GM21423 (cell line): ENCODE results near the gene HBQ1.
"Not testable (repeated sequence)": the region's sequence is repeated elsewhere in the genome, so short reads cannot be mapped to it uniquely, and the experiment has no call there.

ENCODE experiments used
- ATAC-seq: cut with Tn5 transposase; IDR thresholded peaks from one replicate; pipeline ENCODE4 v1.9.1; 2021; ENCODE audit warnings: mild to moderate bottlenecking, moderate library complexity; ENCODE audit not compliant: unreplicated experiment

Gene HBQ1

DNA sequence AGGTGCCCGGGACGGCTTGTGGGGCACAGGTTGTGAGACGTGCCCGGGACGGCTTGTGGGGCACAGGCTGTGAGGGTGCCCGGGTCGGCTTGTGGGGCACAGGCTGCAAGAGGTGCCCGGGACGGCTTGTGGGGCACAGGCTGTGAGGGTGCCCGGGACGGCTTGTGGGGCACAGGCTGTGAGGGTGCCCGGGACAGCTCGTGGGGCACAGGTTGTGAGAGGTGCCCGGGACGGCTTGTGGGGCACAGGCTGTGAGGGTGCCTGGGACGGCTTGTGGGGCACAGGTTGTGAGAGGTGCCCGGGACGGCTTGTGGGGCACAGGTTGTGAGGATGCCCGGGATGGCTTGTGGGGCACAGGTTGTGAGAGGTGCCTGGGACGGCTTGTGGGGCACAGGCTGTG lies 20.0 kb upstream of the HBQ1 start:
- ATAC-seq: not testable (repeated sequence)

DNA sequence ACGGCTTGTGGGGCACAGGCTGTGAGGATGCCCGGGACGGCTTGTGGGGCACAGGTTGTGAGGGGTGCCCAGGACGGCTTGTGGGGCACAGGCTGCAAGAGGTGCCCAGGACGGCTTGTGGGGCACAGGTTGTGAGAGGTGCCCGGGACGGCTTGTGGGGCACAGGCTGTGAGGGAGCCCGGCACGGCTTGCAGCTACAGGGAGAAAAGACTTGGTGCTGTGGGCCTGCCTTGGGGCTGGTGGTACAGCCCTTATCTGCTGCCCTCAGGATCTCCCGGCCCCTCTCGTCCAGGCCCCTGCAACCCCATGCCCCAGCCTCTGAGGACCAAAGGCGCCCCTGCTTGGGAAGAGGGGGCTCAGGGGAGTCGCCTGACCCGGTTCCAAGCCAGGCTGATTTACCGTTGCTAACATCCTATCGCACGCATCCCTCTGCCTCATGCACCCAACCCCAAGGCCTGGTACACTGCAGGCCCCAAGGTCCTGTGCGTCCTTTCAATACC lies 19.5 kb upstream of the HBQ1 start:
- ATAC-seq: no peak

DNA sequence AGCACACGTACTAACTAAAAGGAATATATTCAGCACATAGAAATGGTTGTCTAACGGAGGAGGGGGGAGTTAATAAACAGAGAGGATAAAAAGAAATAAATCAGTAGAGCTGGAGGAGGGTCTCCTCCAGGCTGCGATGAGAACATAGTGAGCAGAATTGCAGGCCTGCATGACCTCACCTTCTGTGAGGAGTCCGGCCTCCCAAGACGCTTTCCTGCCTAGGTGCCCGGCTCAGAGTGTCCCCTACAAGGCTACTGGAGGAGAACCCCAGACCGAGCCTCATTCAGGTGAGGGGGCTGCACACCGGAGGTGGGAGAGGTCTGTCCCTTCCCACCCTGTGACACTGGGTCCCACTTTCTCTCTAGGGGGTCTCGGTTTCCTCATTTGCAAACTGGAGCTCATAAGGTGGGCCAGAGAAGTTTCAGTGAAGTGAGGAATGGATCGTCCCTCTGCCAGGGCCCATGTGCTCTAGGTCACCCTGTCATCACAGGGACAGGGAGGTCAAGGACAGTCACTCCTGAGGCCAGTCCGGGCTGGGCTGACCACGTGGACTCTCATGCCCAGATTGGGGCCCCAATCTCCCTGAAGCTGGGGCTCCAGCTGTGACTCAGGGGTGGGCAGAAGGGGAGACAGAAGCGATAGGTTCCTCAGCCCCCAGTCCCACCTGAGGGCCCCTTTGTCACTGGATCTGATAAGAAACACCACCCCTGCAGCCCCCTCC lies 17.8 kb upstream of the HBQ1 start:
- no peak for ATAC-seq

DNA sequence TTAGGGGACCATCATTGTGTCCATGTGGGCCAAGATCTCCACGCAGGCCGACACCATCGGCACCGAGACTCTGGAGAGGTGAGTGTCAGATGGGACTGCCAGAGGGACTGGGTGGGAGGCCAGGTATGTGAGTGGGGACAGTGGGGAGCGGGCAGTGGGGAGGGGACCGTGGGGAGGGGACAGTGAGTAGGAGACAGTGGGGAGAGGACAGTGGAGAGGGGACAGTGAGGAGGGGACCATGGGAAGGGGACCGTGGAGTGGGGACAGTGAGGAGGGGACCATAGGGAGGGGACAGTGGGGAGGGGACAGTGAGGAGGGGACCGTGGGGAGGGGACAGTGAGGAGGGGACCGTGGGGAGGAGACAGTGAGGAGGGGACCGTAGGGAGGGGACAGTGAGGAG lies 17.1 kb upstream of the HBQ1 start:
- not testable (repeated sequence) for ATAC-seq

DNA sequence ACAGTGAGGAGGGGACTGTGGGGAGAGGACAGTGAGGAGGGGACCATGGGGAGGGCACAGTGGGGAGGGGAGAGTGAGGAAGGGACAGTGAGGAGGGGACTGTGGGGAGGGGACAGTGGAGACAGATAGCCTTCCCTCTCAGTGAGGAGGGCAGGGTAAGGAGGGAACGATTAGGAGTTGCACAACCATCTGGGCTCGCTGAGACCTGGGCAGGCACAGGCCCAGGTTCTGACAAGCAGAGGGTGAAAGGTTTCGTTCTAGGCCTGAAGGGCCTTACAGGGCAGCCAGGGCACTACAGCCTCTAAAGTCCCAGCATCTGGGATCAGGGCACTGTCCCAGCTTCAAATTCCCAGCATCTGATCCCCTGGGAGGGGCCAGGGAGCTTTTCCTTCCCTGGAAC lies 16.6 kb upstream of the HBQ1 start:
- not testable (repeated sequence) for ATAC-seq

DNA sequence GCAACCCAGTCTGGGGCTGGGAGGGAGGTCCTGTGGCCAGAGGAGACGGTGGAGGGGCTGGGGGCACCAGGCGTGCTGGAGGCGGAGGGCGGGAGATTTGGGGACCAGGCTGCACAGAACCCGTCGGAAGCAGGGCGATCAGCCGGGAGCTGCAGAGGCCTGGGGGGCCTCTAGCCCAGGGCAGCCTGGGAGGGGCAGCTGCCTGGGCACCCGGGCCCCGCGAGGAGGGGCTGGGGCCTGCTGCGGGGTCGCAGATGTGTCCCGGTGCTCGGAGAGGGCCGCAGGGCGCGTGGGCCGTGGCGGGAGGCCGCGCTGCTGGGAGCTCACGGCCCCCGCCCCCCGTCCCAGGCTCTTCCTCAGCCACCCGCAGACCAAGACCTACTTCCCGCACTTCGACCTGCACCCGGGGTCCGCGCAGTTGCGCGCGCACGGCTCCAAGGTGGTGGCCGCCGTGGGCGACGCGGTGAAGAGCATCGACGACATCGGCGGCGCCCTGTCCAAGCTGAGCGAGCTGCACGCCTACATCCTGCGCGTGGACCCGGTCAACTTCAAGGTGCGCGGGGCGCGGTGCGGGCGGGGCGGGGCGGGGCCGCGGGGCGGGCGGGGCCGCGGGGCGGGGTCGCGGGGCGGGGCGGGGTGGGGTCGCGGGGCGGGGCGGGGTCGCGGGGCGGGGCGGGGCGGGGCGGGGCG lies 16.0 kb upstream of the HBQ1 start:
- ATAC-seq: not testable (repeated sequence)

DNA sequence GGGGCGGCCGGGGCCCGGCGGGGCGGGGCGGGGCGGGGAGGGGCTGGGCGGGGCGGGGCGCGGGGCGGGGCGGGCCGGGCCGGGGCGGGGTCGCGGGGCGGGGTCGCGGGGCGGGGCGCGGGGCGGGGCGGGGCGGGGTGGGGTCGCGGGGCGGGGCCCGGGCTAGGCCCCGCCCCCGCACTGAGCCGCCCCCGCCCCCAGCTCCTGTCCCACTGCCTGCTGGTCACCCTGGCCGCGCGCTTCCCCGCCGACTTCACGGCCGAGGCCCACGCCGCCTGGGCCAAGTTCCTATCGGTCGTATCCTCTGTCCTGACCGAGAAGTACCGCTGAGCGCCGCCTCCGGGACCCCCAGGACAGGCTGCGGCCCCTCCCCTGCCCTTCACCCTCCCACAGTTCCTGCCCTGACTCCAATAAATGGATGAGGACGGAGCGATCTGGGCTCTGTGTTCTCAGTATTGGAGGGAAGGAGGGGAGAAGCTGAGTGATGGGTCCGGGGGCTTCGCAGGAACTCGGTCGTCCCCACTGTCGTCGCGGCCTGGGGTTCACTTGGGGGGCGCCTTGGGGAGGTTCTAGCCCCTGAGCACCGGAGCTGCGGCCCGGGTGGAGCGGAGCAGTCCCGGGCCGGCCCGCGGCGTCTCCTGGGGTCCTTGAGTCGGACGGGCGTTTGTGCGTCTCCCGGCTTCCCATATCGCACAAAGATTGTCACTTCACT lies 15.3 kb upstream of the HBQ1 start:
- ATAC-seq: no peak

DNA sequence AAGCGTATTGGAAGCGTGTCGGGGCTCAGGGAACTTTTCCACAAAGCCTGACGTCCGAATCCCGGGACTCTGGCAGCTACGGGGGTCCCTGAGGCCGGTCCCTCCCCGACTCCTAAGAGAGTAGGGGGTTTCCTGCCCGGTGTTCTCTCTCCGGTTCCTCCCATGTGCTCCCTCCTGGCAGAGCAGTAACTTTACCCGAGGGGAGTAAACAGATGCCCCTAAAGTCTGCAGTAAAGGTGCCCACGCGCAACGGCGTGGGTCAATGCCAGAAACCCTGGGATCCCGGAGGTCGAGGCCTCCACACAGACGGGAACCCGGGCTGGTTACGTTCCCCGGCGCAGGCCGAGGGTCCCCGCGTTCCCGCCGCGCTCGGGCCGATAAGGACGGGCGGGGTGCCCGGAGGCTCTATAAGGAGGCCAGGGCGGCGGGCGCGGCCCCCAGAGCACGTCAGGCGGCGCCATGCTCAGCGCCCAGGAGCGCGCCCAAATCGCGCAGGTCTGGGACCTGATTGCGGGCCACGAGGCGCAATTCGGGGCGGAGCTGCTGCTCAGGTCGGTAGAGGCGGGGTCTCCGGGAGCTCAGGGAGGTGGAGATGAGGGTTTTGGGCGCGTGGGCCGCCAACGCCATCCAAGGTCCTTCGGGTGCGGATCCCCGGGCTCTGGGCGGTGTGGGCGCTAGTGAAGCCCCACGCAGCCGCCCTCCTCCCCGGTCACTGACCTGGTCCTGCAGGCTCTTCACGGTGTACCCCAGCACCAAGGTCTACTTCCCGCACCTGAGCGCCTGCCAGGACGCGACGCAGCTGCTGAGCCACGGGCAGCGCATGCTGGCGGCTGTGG lies 14.5 kb upstream of the HBQ1 start, which contains the start of gene HBM:
HBM (plus strand) TSS at position 440 of the 836 bp plus-strand sequence; CDS start at position 460, 20 bp downstream.
- no peak for ATAC-seq

DNA sequence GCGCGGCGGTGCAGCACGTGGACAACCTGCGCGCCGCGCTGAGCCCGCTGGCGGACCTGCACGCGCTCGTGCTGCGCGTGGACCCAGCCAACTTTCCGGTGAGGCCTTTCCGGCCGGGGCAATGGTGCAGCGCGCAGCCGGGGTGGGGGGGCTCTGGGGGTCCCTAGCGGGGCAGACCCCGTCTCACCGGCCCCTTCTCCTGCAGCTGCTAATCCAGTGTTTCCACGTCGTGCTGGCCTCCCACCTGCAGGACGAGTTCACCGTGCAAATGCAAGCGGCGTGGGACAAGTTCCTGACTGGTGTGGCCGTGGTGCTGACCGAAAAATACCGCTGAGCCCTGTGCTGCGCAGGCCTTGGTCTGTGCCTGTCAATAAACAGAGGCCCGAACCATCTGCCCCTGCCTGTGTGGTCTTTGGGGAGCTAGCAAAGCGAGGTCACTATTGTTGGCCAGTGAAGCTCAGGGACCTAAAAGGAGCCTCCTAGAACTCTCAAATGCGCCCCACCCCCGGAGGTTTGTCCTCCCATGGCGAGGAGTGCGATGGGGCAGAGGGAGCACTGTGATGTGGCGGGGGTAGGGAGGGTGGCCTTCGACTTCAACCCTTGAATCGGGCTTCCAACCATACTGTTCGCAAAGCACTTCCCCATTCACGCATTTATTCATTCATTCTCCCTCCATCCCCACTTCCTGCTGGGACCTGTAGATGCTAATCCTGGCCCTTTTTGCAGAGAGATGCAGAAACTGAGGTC lies 13.7 kb upstream of the HBQ1 start:
- ATAC-seq: no peak

DNA sequence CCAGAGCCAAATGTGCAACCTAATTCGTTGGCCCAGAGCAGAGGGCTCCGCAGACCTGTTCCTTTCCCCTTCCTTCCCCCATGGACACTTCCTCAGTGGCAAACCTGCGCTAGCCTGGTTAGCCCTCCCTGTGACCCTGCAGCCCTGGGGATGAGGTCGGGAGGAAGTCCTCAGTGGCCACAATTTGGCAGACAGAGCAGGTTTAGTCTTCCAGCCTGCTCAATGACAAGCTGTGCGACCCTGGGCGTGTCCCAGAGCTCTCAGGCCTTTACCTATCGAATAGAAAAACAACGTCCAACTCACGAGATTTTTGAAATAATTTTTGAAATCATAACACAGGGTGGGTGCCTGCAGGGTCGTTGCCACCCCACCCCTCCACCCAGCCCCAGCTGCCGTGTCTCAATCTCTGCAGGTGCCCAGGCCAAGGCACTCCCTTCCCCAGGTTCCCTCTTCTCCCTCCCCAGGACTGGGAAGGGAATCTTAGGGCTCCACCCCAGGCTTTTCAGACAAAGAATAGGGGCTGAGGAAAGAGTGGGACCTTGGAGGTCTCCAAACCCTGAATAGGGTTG lies 13.1 kb upstream of the HBQ1 start:
- ATAC-seq: no peak

DNA sequence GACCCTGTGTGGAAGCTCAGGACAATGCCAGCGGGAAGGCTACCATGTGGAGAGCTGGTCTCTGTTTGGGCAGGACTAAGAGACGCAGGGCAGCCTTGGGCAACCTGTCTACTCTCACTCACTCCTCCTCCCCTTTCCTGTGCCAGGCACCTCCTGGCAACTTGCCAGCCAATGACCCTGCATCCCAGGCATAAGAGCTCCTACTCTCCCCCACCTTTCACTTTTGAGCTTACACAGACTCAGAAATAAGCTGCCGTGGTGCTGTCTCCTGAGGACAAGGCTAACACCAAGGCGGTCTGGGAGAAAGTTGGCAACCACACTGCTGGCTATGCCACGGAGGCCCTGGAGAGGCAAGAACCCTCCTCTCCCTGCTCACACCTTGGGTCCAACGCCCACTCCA lies 11.8 kb upstream of the HBQ1 start:
- ATAC-seq: no peak

DNA sequence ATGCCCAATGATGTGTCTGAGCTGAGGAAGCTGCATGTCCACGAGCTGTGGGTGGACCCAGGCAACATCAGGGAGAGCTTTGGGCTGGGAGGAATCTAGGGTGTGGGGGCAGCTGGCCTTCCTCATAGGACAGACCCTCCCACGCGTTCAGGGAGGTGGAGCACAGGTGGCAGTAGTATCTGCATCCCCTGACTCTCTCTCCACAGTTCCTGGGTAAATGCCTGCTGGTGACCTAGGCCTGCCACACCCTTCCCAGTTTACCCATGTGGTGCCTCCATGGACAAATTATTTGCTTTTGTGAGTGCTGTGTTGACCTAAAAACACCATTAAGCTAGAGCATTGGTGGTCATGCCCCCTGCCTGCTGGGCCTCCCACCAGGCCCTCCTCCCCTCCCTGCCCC lies 11.2 kb upstream of the HBQ1 start:
- no peak for ATAC-seq

DNA sequence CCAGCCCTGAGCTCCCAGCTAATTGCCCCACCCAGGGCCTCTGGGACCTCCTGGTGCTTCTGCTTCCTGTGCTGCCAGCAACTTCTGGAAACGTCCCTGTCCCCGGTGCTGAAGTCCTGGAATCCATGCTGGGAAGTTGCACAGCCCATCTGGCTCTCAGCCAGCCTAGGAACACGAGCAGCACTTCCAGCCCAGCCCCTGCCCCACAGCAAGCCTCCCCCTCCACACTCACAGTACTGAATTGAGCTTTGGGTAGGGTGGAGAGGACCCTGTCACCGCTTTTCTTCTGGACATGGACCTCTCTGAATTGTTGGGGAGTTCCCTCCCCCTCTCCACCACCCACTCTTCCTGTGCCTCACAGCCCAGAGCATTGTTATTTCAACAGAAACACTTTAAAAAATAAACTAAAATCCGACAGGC lies 10.2 kb upstream of the HBQ1 start:
- not testable (repeated sequence) for ATAC-seq

DNA sequence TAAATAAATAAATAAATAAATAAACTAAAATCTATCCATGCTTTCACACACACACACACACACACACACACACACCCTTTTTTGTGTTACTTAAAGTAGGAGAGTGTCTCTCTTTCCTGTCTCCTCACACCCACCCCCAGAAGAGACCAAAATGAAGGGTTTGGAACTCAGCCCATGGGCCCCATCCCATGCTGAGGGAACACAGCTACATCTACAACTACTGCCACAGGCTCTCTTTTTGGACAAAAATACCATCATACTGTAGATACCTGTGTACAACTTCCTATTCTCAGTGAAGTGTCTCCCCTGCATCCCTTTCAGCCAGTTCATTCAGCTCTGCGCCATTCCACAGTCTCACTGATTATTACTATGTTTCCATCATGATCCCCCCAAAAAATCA lies 9.5 kb upstream of the HBQ1 start:
- ATAC-seq: no peak

DNA sequence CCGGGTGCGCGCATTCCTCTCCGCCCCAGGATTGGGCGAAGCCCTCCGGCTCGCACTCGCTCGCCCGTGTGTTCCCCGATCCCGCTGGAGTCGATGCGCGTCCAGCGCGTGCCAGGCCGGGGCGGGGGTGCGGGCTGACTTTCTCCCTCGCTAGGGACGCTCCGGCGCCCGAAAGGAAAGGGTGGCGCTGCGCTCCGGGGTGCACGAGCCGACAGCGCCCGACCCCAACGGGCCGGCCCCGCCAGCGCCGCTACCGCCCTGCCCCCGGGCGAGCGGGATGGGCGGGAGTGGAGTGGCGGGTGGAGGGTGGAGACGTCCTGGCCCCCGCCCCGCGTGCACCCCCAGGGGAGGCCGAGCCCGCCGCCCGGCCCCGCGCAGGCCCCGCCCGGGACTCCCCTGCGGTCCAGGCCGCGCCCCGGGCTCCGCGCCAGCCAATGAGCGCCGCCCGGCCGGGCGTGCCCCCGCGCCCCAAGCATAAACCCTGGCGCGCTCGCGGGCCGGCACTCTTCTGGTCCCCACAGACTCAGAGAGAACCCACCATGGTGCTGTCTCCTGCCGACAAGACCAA lies 7.8 kb upstream of the HBQ1 start, which contains the start of gene HBA2:
HBA2 (plus strand) TSS at position 503 of the 568 bp plus-strand sequence; CDS start at position 540, 37 bp downstream.
- not testable (repeated sequence) for ATAC-seq

DNA sequence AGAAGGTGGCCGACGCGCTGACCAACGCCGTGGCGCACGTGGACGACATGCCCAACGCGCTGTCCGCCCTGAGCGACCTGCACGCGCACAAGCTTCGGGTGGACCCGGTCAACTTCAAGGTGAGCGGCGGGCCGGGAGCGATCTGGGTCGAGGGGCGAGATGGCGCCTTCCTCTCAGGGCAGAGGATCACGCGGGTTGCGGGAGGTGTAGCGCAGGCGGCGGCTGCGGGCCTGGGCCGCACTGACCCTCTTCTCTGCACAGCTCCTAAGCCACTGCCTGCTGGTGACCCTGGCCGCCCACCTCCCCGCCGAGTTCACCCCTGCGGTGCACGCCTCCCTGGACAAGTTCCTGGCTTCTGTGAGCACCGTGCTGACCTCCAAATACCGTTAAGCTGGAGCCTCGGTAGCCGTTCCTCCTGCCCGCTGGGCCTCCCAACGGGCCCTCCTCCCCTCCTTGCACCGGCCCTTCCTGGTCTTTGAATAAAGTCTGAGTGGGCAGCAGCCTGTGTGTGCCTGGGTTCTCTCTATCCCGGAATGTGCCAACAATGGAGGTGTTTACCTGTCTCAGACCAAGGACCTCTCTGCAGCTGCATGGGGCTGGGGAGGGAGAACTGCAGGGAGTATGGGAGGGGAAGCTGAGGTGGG lies 6.9 kb upstream of the HBQ1 start:
- ATAC-seq: not testable (repeated sequence)

DNA sequence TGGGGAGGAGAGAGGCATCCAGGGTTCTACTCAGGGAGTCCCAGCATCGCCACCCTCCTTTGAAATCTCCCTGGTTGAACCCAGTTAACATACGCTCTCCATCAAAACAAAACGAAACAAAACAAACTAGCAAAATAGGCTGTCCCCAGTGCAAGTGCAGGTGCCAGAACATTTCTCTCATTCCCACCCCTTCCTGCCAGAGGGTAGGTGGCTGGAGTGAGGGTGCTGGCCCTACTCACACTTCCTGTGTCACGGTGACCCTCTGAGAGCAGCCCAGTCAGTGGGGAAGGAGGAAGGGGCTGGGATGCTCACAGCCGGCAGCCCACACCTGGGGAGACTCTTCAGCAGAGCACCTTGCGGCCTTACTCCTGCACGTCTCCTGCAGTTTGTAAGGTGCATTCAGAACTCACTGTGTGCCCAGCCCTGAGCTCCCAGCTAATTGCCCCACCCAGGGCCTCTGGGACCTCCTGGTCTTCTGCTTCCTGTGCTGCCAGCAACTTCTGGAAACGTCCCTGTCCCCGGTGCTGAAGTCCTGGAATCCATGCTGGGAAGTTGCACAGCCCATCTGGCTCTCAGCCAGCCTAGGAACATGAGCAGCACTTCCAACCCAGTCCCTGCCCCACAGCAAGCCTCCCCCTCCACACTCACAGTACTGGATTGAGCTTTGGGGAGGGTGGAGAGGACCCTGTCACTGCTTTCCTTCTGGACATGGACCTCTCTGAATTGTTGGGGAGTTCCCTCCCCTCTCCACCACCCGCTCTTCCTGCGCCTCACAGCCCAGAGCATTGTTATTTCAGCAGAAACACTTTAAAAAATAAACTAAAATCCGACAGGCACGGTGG lies 6.1 kb upstream of the HBQ1 start:
- not testable (repeated sequence) for ATAC-seq
